ENCODE measurements around the gene PKP2. TPM values are rescaled to one million over a fixed set of nuclear protein-coding genes. Genes with fewer than 3 reads are reported as not detected.

PKP2 gene
- total and polyA plus RNA-seq, 2 of the 4 experiments (the other 2 are of a cell fraction) = 0.10 to 0.18 TPM

DNA sequence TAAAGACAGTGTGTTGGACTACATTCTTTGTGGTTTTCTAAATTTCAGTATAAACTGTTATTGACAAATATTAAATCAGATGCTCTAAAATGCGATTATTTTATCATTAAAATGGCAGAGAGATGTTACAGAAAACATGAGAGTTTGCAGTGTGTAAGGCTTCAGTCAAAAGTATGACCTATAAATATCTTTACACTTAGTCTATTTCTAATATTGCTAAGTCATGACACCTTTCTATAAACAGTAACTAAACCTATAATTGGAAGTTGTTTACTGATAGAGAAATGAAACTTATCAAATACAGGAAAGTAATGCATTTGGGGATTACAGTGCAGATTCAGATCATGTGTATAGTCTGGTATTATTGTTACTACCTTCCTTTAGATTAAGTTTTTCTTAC lies 72.0 kb downstream of the PKP2 start:
- Histone ChIP-seq H2BK120ac (ENCODE audit: low read depth, low read length) (no peak overlapping the region), H3K18ac (ENCODE audit: low read depth, low read length) (no peak overlapping the region), H2AK9ac (replicated peaks; ENCODE audit: low read depth, low read length, poor library complexity) (no peak overlapping the region), H2BK5ac (ENCODE audit: low read depth, low read length, poor library complexity, severe bottlenecking) (no peak overlapping the region), H3K27me3 (ENCODE audit: control insufficient read depth, insufficient read depth, low read length) (no peaks in the 10 kb centered on the region), H3K14ac (replicated peaks; ENCODE audit: low read depth, low read length) (no peak overlapping the region), H3K4me2 (ENCODE audit: low read depth, low read length) (no peak overlapping the region), H4K20me1 (ENCODE audit: insufficient read depth, low read length) (no peaks in the 10 kb centered on the region), H3K27ac (ENCODE audit: insufficient read depth, low read length) (no peak overlapping the region), H2BK20ac (ENCODE audit: low read depth, low read length) (no peak overlapping the region), H3K56ac (ENCODE audit: extremely low read depth, insufficient read depth, low read length) (no peak overlapping the region), H3K4me1 (ENCODE audit: control insufficient read depth, insufficient read depth, low read length) (no peaks in the 10 kb centered on the region), H3K9me1 (ENCODE audit: insufficient read depth, low read length) (no peaks in the 10 kb centered on the region), H4K5ac (ENCODE audit: low read depth, low read length) (no peak overlapping the region), H3K36me3 (ENCODE audit: control insufficient read depth, insufficient read depth, low read length) (no peaks in the 10 kb centered on the region), H3K4ac (ENCODE audit: low read depth, low read length) (no peak overlapping the region), H3K9ac (ENCODE audit: low read depth, low read length) (no peak overlapping the region), H3K4me3 (ENCODE audit: insufficient read depth, low read depth, low read length) (no peak overlapping the region), H2BK15ac (ENCODE audit: low read depth, low read length) (no peak overlapping the region), H4K8ac (ENCODE audit: low read depth in 2 of 2, low read length in 2 of 2) (no peak overlapping the region), H3K9me3 (ENCODE audit: control insufficient read depth, insufficient read depth, low read length) (no peaks in the 10 kb centered on the region), H2AK5ac (ENCODE audit: low read depth, low read length) (no peak overlapping the region), H3K23ac (ENCODE audit: low read depth, low read length) (no peak overlapping the region), H4K91ac (ENCODE audit: insufficient read depth, low read depth, low read length) (no peak overlapping the region), H2AFZ (replicated peaks; ENCODE audit: low read length, poor library complexity) (no peak overlapping the region), H3K79me1 (ENCODE audit: low read depth in 1 of 2, low read length in 2 of 2) (no peaks in the 10 kb centered on the region)
- no CpG with 5 or more reads among the region's 1 CpG for WGBS, 2 experiments (ENCODE audit: extremely low coverage in 2 of 2, insufficient read length in 1 of 2)
- no TSS peak for BruUV-seq (replicated peaks)
- in situ Hi-C loops (cut with MboI; ENCODE audit: low sequenced_read_pairs) (no loop called here), dilution Hi-C loops (cut with HindIII; ENCODE audit: low sequenced_read_pairs, unreplicated experiment) (no loop called here), intact Hi-C loops (cut with micrococcal nuclease) (no loop called here)
- ChIA-PET POLR2A (ENCODE audit: unreplicated experiment) (no interaction called here), CTCF (no interaction called here)
- TF ChIP-seq CEBPB (IDR thresholded peaks at IDR 0.05; ENCODE audit: low read depth, low read length) = no peak
- TF ChIP-seq POLR2A (IDR thresholded peaks at IDR 0.05; ENCODE audit: low read depth, low read length) = no peak
- TF ChIP-seq MAZ (IDR thresholded peaks at IDR 0.05; ENCODE audit: borderline replicate concordance, low read depth, low read length) = no peak
- TF ChIP-seq, protein P1, sequence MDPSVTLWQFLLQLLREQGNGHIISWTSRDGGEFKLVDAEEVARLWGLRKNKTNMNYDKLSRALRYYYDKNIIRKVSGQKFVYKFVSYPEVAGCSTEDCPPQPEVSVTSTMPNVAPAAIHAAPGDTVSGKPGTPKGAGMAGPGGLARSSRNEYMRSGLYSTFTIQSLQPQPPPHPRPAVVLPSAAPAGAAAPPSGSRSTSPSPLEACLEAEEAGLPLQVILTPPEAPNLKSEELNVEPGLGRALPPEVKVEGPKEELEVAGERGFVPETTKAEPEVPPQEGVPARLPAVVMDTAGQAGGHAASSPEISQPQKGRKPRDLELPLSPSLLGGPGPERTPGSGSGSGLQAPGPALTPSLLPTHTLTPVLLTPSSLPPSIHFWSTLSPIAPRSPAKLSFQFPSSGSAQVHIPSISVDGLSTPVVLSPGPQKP (IDR thresholded peaks at IDR 0.05; ENCODE audit: borderline replicate concordance, low read depth, low read length) = no peak
- TF ChIP-seq RAD21 (IDR thresholded peaks at IDR 0.05; ENCODE audit: low read length) = no peak
- no peak for TF ChIP-seq RFX5 (IDR thresholded peaks at IDR 0.05; ENCODE audit: low read depth, low read length)
- TF ChIP-seq MXI1 (IDR thresholded peaks at IDR 0.05; ENCODE audit: borderline replicate concordance, low read depth, low read length) = no peak
- TF ChIP-seq, protein P2, sequence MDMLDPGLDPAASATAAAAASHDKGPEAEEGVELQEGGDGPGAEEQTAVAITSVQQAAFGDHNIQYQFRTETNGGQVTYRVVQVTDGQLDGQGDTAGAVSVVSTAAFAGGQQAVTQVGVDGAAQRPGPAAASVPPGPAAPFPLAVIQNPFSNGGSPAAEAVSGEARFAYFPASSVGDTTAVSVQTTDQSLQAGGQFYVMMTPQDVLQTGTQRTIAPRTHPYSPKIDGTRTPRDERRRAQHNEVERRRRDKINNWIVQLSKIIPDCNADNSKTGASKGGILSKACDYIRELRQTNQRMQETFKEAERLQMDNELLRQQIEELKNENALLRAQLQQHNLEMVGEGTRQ (IDR thresholded peaks at IDR 0.05; ENCODE audit: low read depth, low read length) = no peak
- no peak for TF ChIP-seq RCOR1 (IDR thresholded peaks at IDR 0.05; ENCODE audit: insufficient replicate concordance, low read length)
- no peak for TF ChIP-seq BHLHE40 (IDR thresholded peaks at IDR 0.05; ENCODE audit: low read depth, low read length)
- no peak for TF ChIP-seq SMC3 (IDR thresholded peaks at IDR 0.05; ENCODE audit: low read depth, low read length)
- TF ChIP-seq FOS (IDR thresholded peaks at IDR 0.05; ENCODE audit: low read depth, low read length) = no peak
- no peak for TF ChIP-seq NFE2L2 (IDR thresholded peaks at IDR 0.05; ENCODE audit: low read depth, low read length)
- TF ChIP-seq CHD1 (IDR thresholded peaks at IDR 0.05; ENCODE audit: low read depth, low read length) = no peak
- TF ChIP-seq MAFK (IDR thresholded peaks at IDR 0.05; ENCODE audit: low read depth, low read length) = no peak
- TF ChIP-seq, protein P3, sequence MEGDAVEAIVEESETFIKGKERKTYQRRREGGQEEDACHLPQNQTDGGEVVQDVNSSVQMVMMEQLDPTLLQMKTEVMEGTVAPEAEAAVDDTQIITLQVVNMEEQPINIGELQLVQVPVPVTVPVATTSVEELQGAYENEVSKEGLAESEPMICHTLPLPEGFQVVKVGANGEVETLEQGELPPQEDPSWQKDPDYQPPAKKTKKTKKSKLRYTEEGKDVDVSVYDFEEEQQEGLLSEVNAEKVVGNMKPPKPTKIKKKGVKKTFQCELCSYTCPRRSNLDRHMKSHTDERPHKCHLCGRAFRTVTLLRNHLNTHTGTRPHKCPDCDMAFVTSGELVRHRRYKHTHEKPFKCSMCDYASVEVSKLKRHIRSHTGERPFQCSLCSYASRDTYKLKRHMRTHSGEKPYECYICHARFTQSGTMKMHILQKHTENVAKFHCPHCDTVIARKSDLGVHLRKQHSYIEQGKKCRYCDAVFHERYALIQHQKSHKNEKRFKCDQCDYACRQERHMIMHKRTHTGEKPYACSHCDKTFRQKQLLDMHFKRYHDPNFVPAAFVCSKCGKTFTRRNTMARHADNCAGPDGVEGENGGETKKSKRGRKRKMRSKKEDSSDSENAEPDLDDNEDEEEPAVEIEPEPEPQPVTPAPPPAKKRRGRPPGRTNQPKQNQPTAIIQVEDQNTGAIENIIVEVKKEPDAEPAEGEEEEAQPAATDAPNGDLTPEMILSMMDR (conservative IDR thresholded peaks at IDR 0.05; ENCODE audit: low read depth, low read length) = no peak
- ATAC-seq (ENCODE audit: low read depth) = no peak
- DNase-seq = no peak
